Embryonic facial prominence (tissue), 1 donor: Measurements from ENCODE around the gene PCSK9.
"Not testable (repeated sequence)": the region's sequence is repeated elsewhere in the genome, so short reads cannot be mapped to it uniquely, and the experiment has no call there.

Source experiments
- DNase-seq: peaks from one replicate; pipeline ENCODE4 v3.0.0-alpha.2; 2016; ENCODE audit errors: extremely low spot score

The PCSK9 gene

GRCh38 chr1:55010194-55010886 lies 29.0 kb upstream of the PCSK9 start:
- DNase-seq = no peak

GRCh38 chr1:55010887-55011217 lies 28.5 kb upstream of the PCSK9 start:
- no peak for DNase-seq

GRCh38 chr1:55012661-55013060 lies 26.7 kb upstream of the PCSK9 start:
- DNase-seq = no peak

- no peak for DNase-seq
Observed at GRCh38 chr1:55015123-55015522, 24.2 kb upstream of the PCSK9 start.

GRCh38 chr1:55015731-55016620 lies 23.4 kb upstream of the PCSK9 start:
- DNase-seq = no peak

GRCh38 chr1:55018395-55018794 lies 21.0 kb upstream of the PCSK9 start:
- no peak for DNase-seq

- peak; percentile 47 for DNase-seq
Observed at GRCh38 chr1:55021942-55022546, 17.3 kb upstream of the PCSK9 start.

GRCh38 chr1:55024163-55024562 lies 15.2 kb upstream of the PCSK9 start:
- DNase-seq = not testable (repeated sequence)

- DNase-seq = not testable (repeated sequence)
Observed at GRCh38 chr1:55026682-55027081, 12.7 kb upstream of the PCSK9 start.

GRCh38 chr1:55031098-55031497 lies 8.2 kb upstream of the PCSK9 start:
- DNase-seq = not testable (repeated sequence)

- DNase-seq = no peak
Observed at GRCh38 chr1:55033265-55033614, 6.1 kb upstream of the PCSK9 start.

- DNase-seq = peak; percentile 62
Observed at GRCh38 chr1:55034476-55035133, 4.7 kb upstream of the PCSK9 start.

GRCh38 chr1:55035904-55036303 lies 3.4 kb upstream of the PCSK9 start:
- DNase-seq = no peak

- no peak for DNase-seq
Observed at GRCh38 chr1:55037733-55038551, 1.4 kb upstream of the PCSK9 start.

GRCh38 chr1:55038552-55038838 lies 853 bp upstream of the PCSK9 start:
- no peak for DNase-seq

GRCh38 chr1:55038974-55039341 lies 390 bp upstream of the PCSK9 start:
- DNase-seq = no peak

- no peak for DNase-seq
Observed at GRCh38 chr1:55040083-55040932, 960 bp downstream of the PCSK9 start.

- no peak for DNase-seq
Observed at GRCh38 chr1:55040933-55041494, 1.7 kb downstream of the PCSK9 start.

- DNase-seq = no peak
Observed at GRCh38 chr1:55041613-55042012, 2.3 kb downstream of the PCSK9 start.

GRCh38 chr1:55043011-55043410 lies 3.7 kb downstream of the PCSK9 start:
- DNase-seq = no peak
